ENCODE data around the gene PDZRN4.

Gene PDZRN4

GRCh38 chr12:41512497-41512896, 324.4 kb downstream of the PDZRN4 start:
- Histone ChIP-seq H3K79me2 (ENCODE audit: control insufficient read depth, insufficient read depth, low read length) (no peaks in the 10 kb centered on the region), H3K4me1 (ENCODE audit: control insufficient read depth, low read depth, low read length) (peaks cover 3% of the 10 kb centered on the region), H2BK5ac (ENCODE audit: low read length) (no peak overlapping the region), H4K8ac (ENCODE audit: low read depth, low read length) (no peak overlapping the region), H3K23ac (ENCODE audit: low read length) (no peak overlapping the region), H3K9ac (ENCODE audit: low read length) (no peak overlapping the region), H3K4ac (ENCODE audit: low read depth, low read length) (no peak overlapping the region), H3K27ac (ENCODE audit: low read depth, low read length) (no peak overlapping the region), H3K36me3 (ENCODE audit: control insufficient read depth, insufficient read depth, low read length) (no peaks in the 10 kb centered on the region), H3K56ac (ENCODE audit: low read length) (no peak overlapping the region), H2AK5ac (ENCODE audit: low read length) (no peak overlapping the region), H3K27me3 (ENCODE audit: insufficient read depth, low read length, poor library complexity) (no peaks in the 10 kb centered on the region), H3K18ac (ENCODE audit: low read length) (no peak overlapping the region), H4K5ac (ENCODE audit: low read length) (no peak overlapping the region), H3K79me1 (ENCODE audit: low read length) (no peaks in the 10 kb centered on the region), H3K4me2 (ENCODE audit: low read length) (no peak overlapping the region), H3K4me3 (ENCODE audit: low read length) (no peak overlapping the region), H2BK120ac (ENCODE audit: low read depth, low read length) (no peak overlapping the region), H2BK15ac (replicated peaks; ENCODE audit: low read depth) (no peak overlapping the region)
- no peak for DNase-seq
- WGBS (ENCODE audit: extremely low coverage, insufficient coverage, low lambda C conversion rate): no CpG with 5 or more reads among the region's 2 CpGs

DNA sequence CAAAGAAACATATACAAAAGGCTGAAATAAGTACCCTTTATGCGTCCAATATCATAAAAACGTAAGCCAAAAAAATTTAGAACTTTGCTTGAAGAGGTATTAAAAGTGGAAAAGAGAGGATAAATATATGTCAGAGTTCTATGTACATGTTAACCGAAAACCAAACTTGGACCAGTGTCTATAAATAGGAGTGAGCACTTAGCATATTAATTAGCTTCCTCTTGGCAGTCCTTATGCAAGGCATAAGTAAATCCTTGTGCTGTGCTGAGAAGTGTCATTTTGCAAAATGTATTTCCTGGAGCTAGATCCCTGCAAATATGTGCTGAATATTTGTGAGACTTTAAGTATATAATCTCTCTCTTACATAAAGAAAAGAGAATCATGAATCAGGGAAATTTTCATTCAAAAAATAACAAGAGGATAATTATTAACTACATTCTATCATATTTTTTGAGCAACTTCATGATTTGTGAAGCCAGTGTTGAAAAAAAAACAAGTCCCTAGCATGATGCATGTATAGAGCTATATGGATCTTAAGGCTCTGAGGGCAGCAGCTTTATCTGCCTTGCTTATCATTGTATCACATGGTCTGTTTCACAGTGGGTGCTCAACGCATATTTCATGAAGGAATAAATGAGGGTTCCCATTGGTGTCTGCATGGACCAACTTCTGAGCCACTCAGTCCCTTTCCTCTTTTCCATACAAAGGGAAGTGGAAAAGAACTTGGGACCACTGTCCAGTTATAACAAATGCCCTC, 326.1 kb downstream of the PDZRN4 start:
- Histone ChIP-seq H2BK5ac (ENCODE audit: low read length) (no peak overlapping the region), H3K4me3 (ENCODE audit: low read length) (no peak overlapping the region), H2AK5ac (ENCODE audit: low read length) (no peak overlapping the region), H3K4ac (ENCODE audit: low read depth, low read length) (no peak overlapping the region), H3K9ac (ENCODE audit: low read length) (no peak overlapping the region), H3K56ac (ENCODE audit: low read length) (no peak overlapping the region), H3K18ac (ENCODE audit: low read length) (no peak overlapping the region), H3K4me2 (ENCODE audit: low read length) (no peak overlapping the region), H3K27ac (ENCODE audit: low read depth, low read length) (no peak overlapping the region), H4K5ac (ENCODE audit: low read length) (no peak overlapping the region), H4K8ac (ENCODE audit: low read depth, low read length) (no peak overlapping the region), H3K79me1 (ENCODE audit: low read length) (no peaks in the 10 kb centered on the region), H2BK15ac (replicated peaks; ENCODE audit: low read depth) (no peak overlapping the region), H3K79me2 (ENCODE audit: control insufficient read depth, insufficient read depth, low read length) (no peaks in the 10 kb centered on the region), H3K36me3 (ENCODE audit: control insufficient read depth, insufficient read depth, low read length) (no peaks in the 10 kb centered on the region), H3K4me1 (ENCODE audit: control insufficient read depth, low read depth, low read length) (peaks cover 3% of the 10 kb centered on the region), H2BK120ac (ENCODE audit: low read depth, low read length) (no peak overlapping the region), H3K27me3 (ENCODE audit: insufficient read depth, low read length, poor library complexity) (no peaks in the 10 kb centered on the region), H3K23ac (ENCODE audit: low read length) (no peak overlapping the region)
- WGBS (ENCODE audit: extremely low coverage, insufficient coverage, low lambda C conversion rate): no CpG with 5 or more reads among the region's 4 CpGs
- DNase-seq: peak; percentile 16

DNA sequence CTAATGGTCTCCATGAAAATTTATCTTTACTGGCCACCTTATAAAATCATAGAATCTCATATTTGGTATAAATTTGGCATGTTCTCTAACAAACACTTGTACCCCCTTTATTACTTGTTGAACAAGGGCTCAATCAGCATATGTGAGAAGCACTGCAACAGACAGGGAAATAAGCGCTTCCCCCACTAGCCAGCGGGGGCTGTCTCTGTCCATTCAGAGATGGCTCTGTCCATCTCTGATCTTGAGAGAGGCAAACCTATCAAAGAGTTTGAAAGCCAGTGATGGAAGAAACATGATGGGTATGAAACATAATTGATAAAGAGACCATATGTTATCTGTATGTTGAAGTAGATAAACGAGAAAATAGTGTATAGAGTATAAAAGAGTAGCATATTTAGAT, 326.8 kb downstream of the PDZRN4 start:
- no peaks in the 10 kb centered on the region for H3K27me3 ChIP-seq (ENCODE audit: insufficient read depth, low read length, poor library complexity)
- H3K4me1 ChIP-seq (ENCODE audit: control insufficient read depth, low read depth, low read length): peaks cover 3% of the 10 kb centered on the region
- no peak overlapping the region for H2BK15ac ChIP-seq (replicated peaks; ENCODE audit: low read depth)
- no peak overlapping the region for H3K23ac ChIP-seq (ENCODE audit: low read length)
- no peak overlapping the region for H4K8ac ChIP-seq (ENCODE audit: low read depth, low read length)
- DNase-seq: peak; percentile 23
- no peak overlapping the region for H3K4me3 ChIP-seq (ENCODE audit: low read length)
- H3K36me3 ChIP-seq (ENCODE audit: control insufficient read depth, insufficient read depth, low read length): no peaks in the 10 kb centered on the region
- no peaks in the 10 kb centered on the region for H3K79me2 ChIP-seq (ENCODE audit: control insufficient read depth, insufficient read depth, low read length)
- H2AK5ac ChIP-seq (ENCODE audit: low read length): no peak overlapping the region
- no peak overlapping the region for H3K27ac ChIP-seq (ENCODE audit: low read depth, low read length)
- no peaks in the 10 kb centered on the region for H3K79me1 ChIP-seq (ENCODE audit: low read length)
- H4K5ac ChIP-seq (ENCODE audit: low read length): no peak overlapping the region
- H2BK5ac ChIP-seq (ENCODE audit: low read length): no peak overlapping the region
- no peak overlapping the region for H3K9ac ChIP-seq (ENCODE audit: low read length)
- no peak overlapping the region for H3K56ac ChIP-seq (ENCODE audit: low read length)
- H2BK120ac ChIP-seq (ENCODE audit: low read depth, low read length): no peak overlapping the region
- no peak overlapping the region for H3K4ac ChIP-seq (ENCODE audit: low read depth, low read length)
- no peak overlapping the region for H3K18ac ChIP-seq (ENCODE audit: low read length)
- 100% methylated on average over 1 of the region's 3 CpGs for WGBS (ENCODE audit: extremely low coverage, insufficient coverage, low lambda C conversion rate)
- no peak overlapping the region for H3K4me2 ChIP-seq (ENCODE audit: low read length)

DNA sequence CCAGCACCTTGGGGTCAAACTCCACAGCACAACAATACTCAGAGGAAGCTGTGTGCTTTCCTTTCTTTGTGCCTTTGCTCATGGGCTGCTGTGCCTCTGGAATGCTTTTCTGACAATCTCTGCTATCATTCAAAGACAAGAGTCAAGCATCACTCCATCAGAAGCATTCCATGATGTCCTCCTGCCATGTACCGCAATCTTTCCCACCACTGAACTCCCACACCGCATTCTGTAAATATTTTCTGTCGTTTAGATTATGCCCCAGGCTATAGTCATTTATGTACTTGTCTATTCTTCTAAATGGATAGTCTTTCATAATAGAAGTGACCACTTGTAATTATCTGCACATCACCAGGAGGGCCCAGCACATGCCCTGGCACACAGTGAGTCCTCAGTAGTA, 327.8 kb downstream of the PDZRN4 start:
- H3K36me3 ChIP-seq (ENCODE audit: control insufficient read depth, insufficient read depth, low read length): no peaks in the 10 kb centered on the region
- H3K27ac ChIP-seq (ENCODE audit: low read depth, low read length): no peak overlapping the region
- DNase-seq: no peak
- H3K27me3 ChIP-seq (ENCODE audit: insufficient read depth, low read length, poor library complexity): no peaks in the 10 kb centered on the region
- H3K4ac ChIP-seq (ENCODE audit: low read depth, low read length): no peak overlapping the region
- H3K79me2 ChIP-seq (ENCODE audit: control insufficient read depth, insufficient read depth, low read length): no peaks in the 10 kb centered on the region
- no CpG with 5 or more reads among the region's 3 CpGs for WGBS (ENCODE audit: extremely low coverage, insufficient coverage, low lambda C conversion rate)
- H3K4me2 ChIP-seq (ENCODE audit: low read length): no peak overlapping the region
- H4K8ac ChIP-seq (ENCODE audit: low read depth, low read length): no peak overlapping the region
- H2BK120ac ChIP-seq (ENCODE audit: low read depth, low read length): no peak overlapping the region
- no peak overlapping the region for H3K9ac ChIP-seq (ENCODE audit: low read length)
- H3K18ac ChIP-seq (ENCODE audit: low read length): no peak overlapping the region
- no peak overlapping the region for H2BK15ac ChIP-seq (replicated peaks; ENCODE audit: low read depth)
- no peak overlapping the region for H2AK5ac ChIP-seq (ENCODE audit: low read length)
- no peak overlapping the region for H3K4me3 ChIP-seq (ENCODE audit: low read length)
- H3K23ac ChIP-seq (ENCODE audit: low read length): no peak overlapping the region
- H4K5ac ChIP-seq (ENCODE audit: low read length): no peak overlapping the region
- no peak overlapping the region for H3K56ac ChIP-seq (ENCODE audit: low read length)
- H3K4me1 ChIP-seq (ENCODE audit: control insufficient read depth, low read depth, low read length): peaks cover 3% of the 10 kb centered on the region
- H3K79me1 ChIP-seq (ENCODE audit: low read length): no peaks in the 10 kb centered on the region
- no peak overlapping the region for H2BK5ac ChIP-seq (ENCODE audit: low read length)

DNA sequence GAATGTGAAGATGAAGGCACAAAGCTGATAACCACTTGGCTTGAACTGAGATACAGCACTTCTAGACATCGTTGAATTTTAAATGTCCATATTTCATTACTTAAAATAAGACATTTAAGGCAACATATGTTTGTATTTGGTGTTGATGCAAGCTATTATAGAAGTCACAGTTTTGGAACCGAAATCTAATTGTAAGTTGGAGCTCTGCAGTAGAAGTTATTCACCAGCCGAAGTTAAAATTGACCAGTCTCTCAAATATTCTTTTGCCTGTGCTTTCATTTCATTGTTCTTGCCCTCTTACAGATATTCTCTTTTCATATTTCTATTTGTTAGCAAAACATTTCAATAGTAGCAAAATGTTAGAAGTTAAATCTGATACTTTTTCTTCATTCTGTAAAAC, 332.7 kb downstream of the PDZRN4 start:
- no peak overlapping the region for H2BK120ac ChIP-seq (ENCODE audit: low read depth, low read length)
- no peaks in the 10 kb centered on the region for H3K79me1 ChIP-seq (ENCODE audit: low read length)
- H3K56ac ChIP-seq (ENCODE audit: low read length): no peak overlapping the region
- no peak overlapping the region for H2BK15ac ChIP-seq (replicated peaks; ENCODE audit: low read depth)
- no peak overlapping the region for H3K18ac ChIP-seq (ENCODE audit: low read length)
- no peak overlapping the region for H3K4me2 ChIP-seq (ENCODE audit: low read length)
- H3K4me1 ChIP-seq (ENCODE audit: control insufficient read depth, low read depth, low read length): no peaks in the 10 kb centered on the region
- no peak overlapping the region for H3K4ac ChIP-seq (ENCODE audit: low read depth, low read length)
- no peak overlapping the region for H3K4me3 ChIP-seq (ENCODE audit: low read length)
- H3K79me2 ChIP-seq (ENCODE audit: control insufficient read depth, insufficient read depth, low read length): no peaks in the 10 kb centered on the region
- no peak overlapping the region for H2BK5ac ChIP-seq (ENCODE audit: low read length)
- WGBS (ENCODE audit: extremely low coverage, insufficient coverage, low lambda C conversion rate): no CpG with 5 or more reads among the region's 3 CpGs
- H3K9ac ChIP-seq (ENCODE audit: low read length): no peak overlapping the region
- no peak for DNase-seq
- no peak overlapping the region for H3K23ac ChIP-seq (ENCODE audit: low read length)
- H3K27ac ChIP-seq (ENCODE audit: low read depth, low read length): no peak overlapping the region
- H2AK5ac ChIP-seq (ENCODE audit: low read length): no peak overlapping the region
- no peaks in the 10 kb centered on the region for H3K27me3 ChIP-seq (ENCODE audit: insufficient read depth, low read length, poor library complexity)
- H4K8ac ChIP-seq (ENCODE audit: low read depth, low read length): no peak overlapping the region
- no peak overlapping the region for H4K5ac ChIP-seq (ENCODE audit: low read length)
- H3K36me3 ChIP-seq (ENCODE audit: control insufficient read depth, insufficient read depth, low read length): no peaks in the 10 kb centered on the region

GRCh38 chr12:41521872-41522379, 333.8 kb downstream of the PDZRN4 start:
- no peak overlapping the region for H4K5ac ChIP-seq (ENCODE audit: low read length)
- no peak overlapping the region for H2BK5ac ChIP-seq (ENCODE audit: low read length)
- no peaks in the 10 kb centered on the region for H3K36me3 ChIP-seq (ENCODE audit: control insufficient read depth, insufficient read depth, low read length)
- H2BK15ac ChIP-seq (replicated peaks; ENCODE audit: low read depth): no peak overlapping the region
- H2AK5ac ChIP-seq (ENCODE audit: low read length): no peak overlapping the region
- WGBS (ENCODE audit: extremely low coverage, insufficient coverage, low lambda C conversion rate): no CpG with 5 or more reads among the region's 1 CpG
- H3K23ac ChIP-seq (ENCODE audit: low read length): no peak overlapping the region
- no peaks in the 10 kb centered on the region for H3K79me1 ChIP-seq (ENCODE audit: low read length)
- no peaks in the 10 kb centered on the region for H3K79me2 ChIP-seq (ENCODE audit: control insufficient read depth, insufficient read depth, low read length)
- no peak overlapping the region for H2BK120ac ChIP-seq (ENCODE audit: low read depth, low read length)
- H3K4me2 ChIP-seq (ENCODE audit: low read length): no peak overlapping the region
- H4K8ac ChIP-seq (ENCODE audit: low read depth, low read length): no peak overlapping the region
- H3K18ac ChIP-seq (ENCODE audit: low read length): no peak overlapping the region
- H3K4ac ChIP-seq (ENCODE audit: low read depth, low read length): no peak overlapping the region
- H3K27me3 ChIP-seq (ENCODE audit: insufficient read depth, low read length, poor library complexity): no peaks in the 10 kb centered on the region
- no peak overlapping the region for H3K27ac ChIP-seq (ENCODE audit: low read depth, low read length)
- no peak overlapping the region for H3K9ac ChIP-seq (ENCODE audit: low read length)
- no peaks in the 10 kb centered on the region for H3K4me1 ChIP-seq (ENCODE audit: control insufficient read depth, low read depth, low read length)
- no peak overlapping the region for H3K56ac ChIP-seq (ENCODE audit: low read length)
- DNase-seq: no peak
- H3K4me3 ChIP-seq (ENCODE audit: low read length): no peak overlapping the region

All from mesendoderm (in vitro differentiated cells).